Esophagus muscularis mucosa (tissue), 4 donors: ENCODE data around the gene PGBD2.

ENCODE experiments used
- CTCF ChIP-seq, 3 experiments: fragments of 200-600 bp in 2 of 3; fragments of 450-650 bp in 1 of 3; sonication (generic) in 2 of 3; IDR thresholded peaks; one replicate each; pipeline ENCODE4 v1.5.1; 2017 to 2019; ENCODE audit warnings: antibody characterized with exemption in 3 of 3, mild to moderate bottlenecking in 2 of 3, moderate library complexity in 1 of 3
- EP300 ChIP-seq: sonication (generic); formaldehyde crosslinking; IDR thresholded peaks from one replicate; pipeline ENCODE4 v1.6.1; 2017; ENCODE audit warnings: antibody characterized with exemption
- POLR2A ChIP-seq: fragments of 450-650 bp; IDR thresholded peaks from one replicate; pipeline ENCODE4 v1.6.1; 2017; ENCODE audit warnings: antibody characterized with exemption, moderate library complexity, mild to moderate bottlenecking, low read depth
- POLR2AphosphoS5 ChIP-seq, 2 donors: sonication (generic); formaldehyde crosslinking; IDR thresholded peaks; one replicate each; pipeline ENCODE4 v1.6.1; 2017; ENCODE audit warnings: antibody characterized with exemption in 2 of 2

GRCh38 chr1:248890549-248891498 is 15.2 kb upstream of the PGBD2 start:
- TF ChIP-seq POLR2AphosphoS5 (IDR thresholded peaks at IDR 0.05) = no peak
- TF ChIP-seq CTCF (IDR thresholded peaks at IDR 0.05) = no peak
- TF ChIP-seq POLR2A = no peak
- TF ChIP-seq EP300 = no peak
